ENCODE results near the gene FREM1.

Gene FREM1

GRCh38 chr9:14793389-14793788, 116.8 kb downstream of the FREM1 start:
- H3K9me3 Mint-ChIP-seq, result no peaks in the 10 kb centered on the region
- ATAC-seq (no peak), DNase-seq (no peak)
- H3K4me1 Mint-ChIP-seq, result no peaks in the 10 kb centered on the region
- no peaks in the 10 kb centered on the region for H3K36me3 Mint-ChIP-seq (ENCODE audit: low read depth)
- H3K4me3 Mint-ChIP-seq, result no peak overlapping the region
- peaks cover 10% of the 10 kb centered on the region for H3K27me3 Mint-ChIP-seq
- H3K27ac Mint-ChIP-seq, result no peak overlapping the region

- Mint-ChIP-seq H3K27ac (no peak overlapping the region), H3K9me3 (no peaks in the 10 kb centered on the region), H3K27me3 (peaks cover 10% of the 10 kb centered on the region), H3K36me3 (ENCODE audit: low read depth) (no peaks in the 10 kb centered on the region), H3K4me3 (no peak overlapping the region), H3K4me1 (no peaks in the 10 kb centered on the region)
- ATAC-seq (no peak), DNase-seq (no peak)
Observed at GRCh38 chr9:14790628-14791027, 119.6 kb downstream of the FREM1 start.

GRCh38 chr9:14788846-14789245, 121.4 kb downstream of the FREM1 start:
- no peak overlapping the region for H3K4me3 Mint-ChIP-seq
- no peaks in the 10 kb centered on the region for H3K4me1 Mint-ChIP-seq
- ATAC-seq (no peak), DNase-seq (no peak)
- H3K9me3 Mint-ChIP-seq, result no peaks in the 10 kb centered on the region
- H3K27ac Mint-ChIP-seq, result no peak overlapping the region
- no peaks in the 10 kb centered on the region for H3K36me3 Mint-ChIP-seq (ENCODE audit: low read depth)
- H3K27me3 Mint-ChIP-seq, result peaks cover 5% of the 10 kb centered on the region

- Mint-ChIP-seq H3K27ac (no peak overlapping the region), H3K36me3 (ENCODE audit: low read depth) (no peaks in the 10 kb centered on the region), H3K4me3 (no peak overlapping the region), H3K9me3 (no peaks in the 10 kb centered on the region), H3K4me1 (no peaks in the 10 kb centered on the region), H3K27me3 (peaks cover 4% of the 10 kb centered on the region)
- ATAC-seq (no peak), DNase-seq (no peak)
Observed at GRCh38 chr9:14783358-14783757, 126.9 kb downstream of the FREM1 start.

- no peaks in the 10 kb centered on the region for H3K4me1 Mint-ChIP-seq
- H3K36me3 Mint-ChIP-seq (ENCODE audit: low read depth), result no peaks in the 10 kb centered on the region
- no peak for ATAC-seq
- no peaks in the 10 kb centered on the region for H3K9me3 Mint-ChIP-seq
- no peak overlapping the region for H3K4me3 Mint-ChIP-seq
- H3K27me3 Mint-ChIP-seq, result peaks cover 9% of the 10 kb centered on the region
- no peak overlapping the region for H3K27ac Mint-ChIP-seq
- no peak for DNase-seq
Observed at GRCh38 chr9:14782286-14783051, 127.8 kb downstream of the FREM1 start.

- Mint-ChIP-seq H3K9me3 (no peaks in the 10 kb centered on the region), H3K4me1 (no peaks in the 10 kb centered on the region), H3K36me3 (ENCODE audit: low read depth) (no peaks in the 10 kb centered on the region), H3K4me3 (no peak overlapping the region), H3K27ac (no peak overlapping the region), H3K27me3 (peaks cover 9% of the 10 kb centered on the region)
- DNase-seq (no peak), ATAC-seq (no peak)
Observed at GRCh38 chr9:14780693-14781092, 129.5 kb downstream of the FREM1 start.

GRCh38 chr9:14780251-14780650, 130.0 kb downstream of the FREM1 start:
- H3K36me3 Mint-ChIP-seq (ENCODE audit: low read depth), result no peaks in the 10 kb centered on the region
- H3K27ac Mint-ChIP-seq, result no peak overlapping the region
- no peaks in the 10 kb centered on the region for H3K4me1 Mint-ChIP-seq
- H3K4me3 Mint-ChIP-seq, result no peak overlapping the region
- no peaks in the 10 kb centered on the region for H3K9me3 Mint-ChIP-seq
- ATAC-seq (no peak), DNase-seq (no peak)
- H3K27me3 Mint-ChIP-seq, result peaks cover 9% of the 10 kb centered on the region

GRCh38 chr9:14779566-14780022, 130.6 kb downstream of the FREM1 start:
- Mint-ChIP-seq H3K36me3 (ENCODE audit: low read depth) (no peaks in the 10 kb centered on the region), H3K9me3 (no peaks in the 10 kb centered on the region), H3K4me1 (no peaks in the 10 kb centered on the region), H3K4me3 (no peak overlapping the region), H3K27me3 (peaks cover 9% of the 10 kb centered on the region), H3K27ac (no peak overlapping the region)
- ATAC-seq (no peak), DNase-seq (no peak)

- no peak for DNase-seq
- ATAC-seq, result no peak
- Mint-ChIP-seq H3K4me3 (no peak overlapping the region), H3K27ac (no peak overlapping the region), H3K9me3 (no peaks in the 10 kb centered on the region), H3K27me3 (peaks cover 9% of the 10 kb centered on the region), H3K36me3 (ENCODE audit: low read depth) (no peaks in the 10 kb centered on the region), H3K4me1 (no peaks in the 10 kb centered on the region)
Observed at GRCh38 chr9:14778565-14778964, 131.7 kb downstream of the FREM1 start.

GRCh38 chr9:14775917-14776316, 134.3 kb downstream of the FREM1 start:
- Mint-ChIP-seq H3K4me3 (no peak overlapping the region), H3K9me3 (no peaks in the 10 kb centered on the region), H3K27me3 (peaks cover 12% of the 10 kb centered on the region), H3K36me3 (ENCODE audit: low read depth) (no peaks in the 10 kb centered on the region), H3K4me1 (no peaks in the 10 kb centered on the region), H3K27ac (no peak overlapping the region)
- DNase-seq (no peak), ATAC-seq (no peak)

GRCh38 chr9:14770592-14770991, 139.6 kb downstream of the FREM1 start:
- ATAC-seq (no peak), DNase-seq (no peak)
- Mint-ChIP-seq H3K9me3 (no peaks in the 10 kb centered on the region), H3K36me3 (ENCODE audit: low read depth) (no peaks in the 10 kb centered on the region), H3K27ac (no peak overlapping the region), H3K27me3 (peaks cover 12% of the 10 kb centered on the region), H3K4me1 (no peaks in the 10 kb centered on the region), H3K4me3 (no peak overlapping the region)

- no peak overlapping the region for H3K27ac Mint-ChIP-seq
- no peaks in the 10 kb centered on the region for H3K36me3 Mint-ChIP-seq (ENCODE audit: low read depth)
- no peak overlapping the region for H3K4me3 Mint-ChIP-seq
- no peaks in the 10 kb centered on the region for H3K9me3 Mint-ChIP-seq
- peaks cover 12% of the 10 kb centered on the region for H3K27me3 Mint-ChIP-seq
- no peaks in the 10 kb centered on the region for H3K4me1 Mint-ChIP-seq
- ATAC-seq, result no peak
- DNase-seq, result no peak
Observed at GRCh38 chr9:14769230-14769571, 141.0 kb downstream of the FREM1 start.

- no peaks in the 10 kb centered on the region for H3K4me1 Mint-ChIP-seq
- H3K27ac Mint-ChIP-seq, result no peak overlapping the region
- no peaks in the 10 kb centered on the region for H3K36me3 Mint-ChIP-seq (ENCODE audit: low read depth)
- no peak for DNase-seq
- H3K9me3 Mint-ChIP-seq, result no peaks in the 10 kb centered on the region
- ATAC-seq, result no peak
- H3K27me3 Mint-ChIP-seq, result peaks cover 13% of the 10 kb centered on the region
- no peak overlapping the region for H3K4me3 Mint-ChIP-seq
Observed at GRCh38 chr9:14768405-14769229, 141.6 kb downstream of the FREM1 start.

GRCh38 chr9:14766299-14766698, 143.9 kb downstream of the FREM1 start:
- peaks cover 14% of the 10 kb centered on the region for H3K27me3 Mint-ChIP-seq
- H3K4me3 Mint-ChIP-seq, result no peak overlapping the region
- ATAC-seq (no peak), DNase-seq (no peak)
- H3K36me3 Mint-ChIP-seq (ENCODE audit: low read depth), result no peaks in the 10 kb centered on the region
- H3K27ac Mint-ChIP-seq, result no peak overlapping the region
- H3K9me3 Mint-ChIP-seq, result no peaks in the 10 kb centered on the region
- H3K4me1 Mint-ChIP-seq, result no peaks in the 10 kb centered on the region

GRCh38 chr9:14761584-14761983, 148.6 kb downstream of the FREM1 start:
- Mint-ChIP-seq H3K4me3 (no peak overlapping the region), H3K27ac (no peak overlapping the region), H3K27me3 (peaks cover 6% of the 10 kb centered on the region), H3K9me3 (no peaks in the 10 kb centered on the region), H3K4me1 (no peaks in the 10 kb centered on the region), H3K36me3 (ENCODE audit: low read depth) (no peaks in the 10 kb centered on the region)
- ATAC-seq (no peak), DNase-seq (no peak)

All from activated naive CD8-positive, alpha-beta T cell treated with anti-CD3 and anti-CD28 coated beads, Interleukin-2, amount 50 U/mL, for 24 hours (primary cell).